IPS-18a (cell line): Measurements from ENCODE around the gene EIF4A3.

ENCODE experiments used
- H3K27ac ChIP-seq: one replicate; pipeline ENCODE4 v1.5.1; 2013; ENCODE audit warnings: low read length
- H3K27me3 ChIP-seq: one replicate; pipeline ENCODE4 v1.6.1; 2013; ENCODE audit warnings: mild to moderate bottlenecking, low read length; ENCODE audit not compliant: control insufficient read depth, insufficient read depth
- H3K36me3 ChIP-seq: one replicate; pipeline ENCODE4 v1.6.1; 2013; ENCODE audit warnings: low read depth, low read length; ENCODE audit not compliant: control insufficient read depth
- H3K4me1 ChIP-seq: one replicate; pipeline ENCODE4 v1.6.1; 2013; ENCODE audit warnings: low read depth, low read length; ENCODE audit not compliant: control insufficient read depth
- H3K4me3 ChIP-seq: one replicate; pipeline ENCODE4 v1.5.1; 2013; ENCODE audit warnings: low read length
- H3K9ac ChIP-seq: one replicate; pipeline ENCODE4 v1.6.1; 2013; ENCODE audit warnings: mild to moderate bottlenecking, low read length, moderate library complexity
- H3K9me3 ChIP-seq: one replicate; pipeline ENCODE4 v1.6.1; 2013; ENCODE audit warnings: low read depth, low read length; ENCODE audit not compliant: control insufficient read depth

EIF4A3 gene

DNA sequence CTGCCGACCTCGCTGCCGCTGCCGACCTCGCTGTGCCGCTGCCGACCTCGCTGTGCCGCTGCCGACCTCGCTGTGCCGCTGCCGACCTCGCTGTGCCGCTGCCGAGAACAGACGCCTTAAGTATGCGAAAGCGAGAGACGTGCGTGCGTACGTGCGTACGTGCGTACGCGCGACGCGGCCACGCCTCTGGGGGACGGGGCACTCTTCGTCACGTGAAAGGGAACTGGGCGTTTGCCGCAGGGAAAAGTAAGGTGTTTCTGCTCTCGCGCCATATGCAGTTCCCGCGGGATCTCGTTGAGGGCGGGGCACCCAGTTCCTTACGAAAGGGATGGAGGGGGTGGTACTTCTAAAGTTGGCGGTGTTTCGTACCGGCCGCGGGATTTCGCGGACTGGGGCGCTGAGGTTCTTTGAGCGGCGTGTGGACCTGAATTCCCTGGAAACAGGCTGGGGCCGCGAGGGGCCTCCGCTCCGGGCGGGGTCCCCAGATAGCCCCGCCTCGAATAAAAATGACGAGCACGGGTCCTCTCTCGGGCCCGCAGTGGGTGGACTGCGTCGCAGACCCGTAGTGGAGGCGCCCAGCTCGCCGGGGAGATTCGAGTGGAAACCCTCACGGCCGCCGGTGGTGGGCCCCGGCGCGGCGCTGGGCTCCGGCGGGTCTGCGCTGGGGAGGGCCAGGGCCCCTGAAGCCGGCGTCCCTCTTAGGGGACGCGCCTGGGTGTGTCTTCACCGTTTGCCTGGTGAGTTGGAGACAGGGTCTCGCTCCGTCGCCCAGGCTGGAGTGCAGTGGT, at the start of gene EIF4A3:
Gene EIF4A3 (minus strand): TSS at position 94 of the 788 bp plus-strand sequence. CDS start 167 bp downstream, outside the sequence.
- Histone ChIP-seq H3K4me3 (peak within 1 kb of the TSS; percentile 86), H3K4me1 (peaks cover 7% of the 10 kb centered on the region), H3K9me3 (no peaks in the 10 kb centered on the region), H3K27ac (no peak within 1 kb of the TSS), H3K36me3 (peaks cover 25% of the 10 kb centered on the region), H3K27me3 (no peaks in the 10 kb centered on the region), H3K9ac (peak within 1 kb of the TSS; percentile 84)

GRCh38 chr17:80196652-80197051, 49.7 kb upstream of the EIF4A3 start:
- Histone ChIP-seq H3K4me3 (no peak overlapping the region), H3K9ac (no peak overlapping the region), H3K36me3 (no peaks in the 10 kb centered on the region), H3K27me3 (no peaks in the 10 kb centered on the region), H3K9me3 (no peaks in the 10 kb centered on the region), H3K27ac (no peak overlapping the region), H3K4me1 (no peaks in the 10 kb centered on the region)

- H3K27ac ChIP-seq, result no peak overlapping the region
- H3K9ac ChIP-seq, result no peak overlapping the region
- no peaks in the 10 kb centered on the region for H3K36me3 ChIP-seq
- H3K9me3 ChIP-seq, result no peaks in the 10 kb centered on the region
- H3K4me1 ChIP-seq, result no peaks in the 10 kb centered on the region
- no peaks in the 10 kb centered on the region for H3K27me3 ChIP-seq
- H3K4me3 ChIP-seq, result no peak overlapping the region
Measured at GRCh38 chr17:80195671-80196529, 49.0 kb upstream of the EIF4A3 start.

GRCh38 chr17:80195141-80195540, 48.2 kb upstream of the EIF4A3 start:
- H3K27me3 ChIP-seq, result no peaks in the 10 kb centered on the region

GRCh38 chr17:80191865-80192661, 45.1 kb upstream of the EIF4A3 start:
- Histone ChIP-seq H3K9me3 (no peaks in the 10 kb centered on the region), H3K27ac (no peak overlapping the region), H3K4me1 (no peaks in the 10 kb centered on the region), H3K36me3 (no peaks in the 10 kb centered on the region), H3K9ac (no peak overlapping the region), H3K4me3 (no peak overlapping the region), H3K27me3 (no peaks in the 10 kb centered on the region)

More at GRCh38 chr17:80195141-80195540, 48.2 kb upstream of the EIF4A3 start:
- Histone ChIP-seq H3K9me3 (no peaks in the 10 kb centered on the region), H3K9ac (no peak overlapping the region), H3K4me3 (no peak overlapping the region), H3K36me3 (no peaks in the 10 kb centered on the region), H3K4me1 (no peaks in the 10 kb centered on the region), H3K27ac (no peak overlapping the region)

DNA sequence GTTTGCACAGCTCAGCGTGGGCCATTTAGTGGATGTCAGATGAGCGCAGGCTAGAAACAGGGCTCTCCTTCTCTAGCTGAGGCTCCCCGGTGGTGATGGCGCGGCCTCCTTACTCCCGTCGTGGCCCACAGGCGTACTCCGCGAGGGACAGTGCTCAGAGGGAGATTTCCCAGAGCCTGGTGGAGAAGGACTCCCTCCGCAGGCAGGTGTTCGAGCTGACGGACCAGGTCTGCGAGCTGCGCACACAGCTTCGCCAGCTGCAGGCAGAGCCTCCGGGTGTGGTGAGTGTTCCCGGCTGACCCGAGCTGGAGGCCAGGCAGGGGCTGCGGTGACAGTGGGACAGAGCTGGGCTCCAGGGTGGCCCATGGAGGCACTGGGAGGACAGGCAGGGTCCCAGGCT, 44.3 kb upstream of the EIF4A3 start:
- H3K36me3 ChIP-seq, result no peaks in the 10 kb centered on the region
- no peaks in the 10 kb centered on the region for H3K27me3 ChIP-seq
- no peak overlapping the region for H3K27ac ChIP-seq
- H3K4me1 ChIP-seq, result no peaks in the 10 kb centered on the region
- H3K4me3 ChIP-seq, result no peak overlapping the region
- no peaks in the 10 kb centered on the region for H3K9me3 ChIP-seq
- H3K9ac ChIP-seq, result no peak overlapping the region

DNA sequence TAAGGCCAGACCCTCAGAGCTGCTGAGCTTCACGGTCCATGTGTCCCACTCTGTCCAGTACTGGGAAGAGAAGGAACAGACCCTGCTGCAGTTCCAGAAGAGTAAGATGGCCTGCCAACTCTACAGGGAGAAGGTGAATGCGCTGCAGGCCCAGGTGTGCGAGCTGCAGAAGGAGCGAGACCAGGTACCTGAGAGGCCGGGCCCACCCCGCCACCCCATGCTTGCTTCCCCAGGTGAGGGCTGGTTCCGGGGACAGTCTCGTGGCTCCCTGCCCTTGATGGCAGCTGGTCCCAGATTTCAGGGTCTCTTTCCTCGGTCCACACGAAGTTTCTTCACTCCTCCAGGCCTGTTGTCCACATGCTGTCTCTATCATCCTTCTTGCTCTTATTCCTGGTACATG, 43.8 kb upstream of the EIF4A3 start:
- no peak overlapping the region for H3K9ac ChIP-seq
- no peak overlapping the region for H3K4me3 ChIP-seq
- no peak overlapping the region for H3K27ac ChIP-seq
- no peaks in the 10 kb centered on the region for H3K4me1 ChIP-seq
- H3K9me3 ChIP-seq, result no peaks in the 10 kb centered on the region
- H3K27me3 ChIP-seq, result no peaks in the 10 kb centered on the region
- H3K36me3 ChIP-seq, result no peaks in the 10 kb centered on the region

- Histone ChIP-seq H3K4me1 (no peaks in the 10 kb centered on the region), H3K9me3 (no peaks in the 10 kb centered on the region), H3K4me3 (no peak overlapping the region), H3K9ac (no peak overlapping the region), H3K36me3 (no peaks in the 10 kb centered on the region), H3K27ac (no peak overlapping the region), H3K27me3 (no peaks in the 10 kb centered on the region)
Measured at GRCh38 chr17:80189611-80190010, 42.7 kb upstream of the EIF4A3 start.

- Histone ChIP-seq H3K9ac (no peak overlapping the region), H3K27me3 (no peaks in the 10 kb centered on the region), H3K4me3 (no peak overlapping the region), H3K4me1 (no peaks in the 10 kb centered on the region), H3K27ac (no peak overlapping the region), H3K9me3 (no peaks in the 10 kb centered on the region), H3K36me3 (no peaks in the 10 kb centered on the region)
Measured at GRCh38 chr17:80187515-80187941, 40.6 kb upstream of the EIF4A3 start.

GRCh38 chr17:80187090-80187489, 40.2 kb upstream of the EIF4A3 start:
- H3K36me3 ChIP-seq, result no peaks in the 10 kb centered on the region
- no peak overlapping the region for H3K4me3 ChIP-seq
- H3K27me3 ChIP-seq, result no peaks in the 10 kb centered on the region
- no peak overlapping the region for H3K9ac ChIP-seq
- no peaks in the 10 kb centered on the region for H3K4me1 ChIP-seq
- no peak overlapping the region for H3K27ac ChIP-seq
- no peaks in the 10 kb centered on the region for H3K9me3 ChIP-seq

GRCh38 chr17:80185968-80186367, 39.0 kb upstream of the EIF4A3 start:
- Histone ChIP-seq H3K9ac (no peak overlapping the region), H3K9me3 (no peaks in the 10 kb centered on the region), H3K4me1 (no peaks in the 10 kb centered on the region), H3K27ac (no peak overlapping the region), H3K27me3 (no peaks in the 10 kb centered on the region), H3K4me3 (no peak overlapping the region), H3K36me3 (no peaks in the 10 kb centered on the region)
